GM18499 (cell line): ENCODE data around the gene IFNA8.
"Not testable (repeated sequence)": the region's sequence is repeated elsewhere in the genome, so short reads cannot be mapped to it uniquely, and the experiment has no call there.

ENCODE experiments used
- ATAC-seq: cut with Tn5 transposase; IDR thresholded peaks from one replicate; pipeline ENCODE4 v1.9.1; 2021; ENCODE audit warnings: moderate number of reproducible peaks; ENCODE audit not compliant: insufficient read depth, unreplicated experiment

Gene IFNA8

GRCh38 chr9:21408817-21409216 is at the start of gene IFNA8:
Gene IFNA8 (plus strand): TSS chr9:21409117. CDS start chr9:21409177, 60 bp downstream.
- no peak for ATAC-seq

- no peak for ATAC-seq
These were observed 46.6 kb upstream of the IFNA8 start for GRCh38 chr9:21362287-21362686.

GRCh38 chr9:21367169-21367568 is 41.7 kb upstream of the IFNA8 start:
- ATAC-seq, result peak; percentile 88

- ATAC-seq, result no peak
These were observed 41.0 kb upstream of the IFNA8 start, which contains the start of gene IFNA13 for GRCh38 chr9:21367957-21368356. Gene IFNA13 (minus strand): TSS chr9:21368057. CDS start chr9:21368010, 47 bp downstream.

- not testable (repeated sequence) for ATAC-seq
These were observed 37.5 kb upstream of the IFNA8 start for GRCh38 chr9:21371467-21371866.

GRCh38 chr9:21381448-21382339 is 27.2 kb upstream of the IFNA8 start:
- ATAC-seq, result peak; percentile 99

GRCh38 chr9:21383627-21384026 is 25.3 kb upstream of the IFNA8 start:
- ATAC-seq, result no peak

- ATAC-seq, result no peak
These were observed 23.7 kb upstream of the IFNA8 start, which contains the start of gene IFNA2 for GRCh38 chr9:21385131-21385670. Gene IFNA2 (minus strand): TSS chr9:21385398. CDS start chr9:21385329, 69 bp downstream.

GRCh38 chr9:21392270-21392669 is 16.6 kb upstream of the IFNA8 start:
- peak; percentile 63 for ATAC-seq

GRCh38 chr9:21395778-21396717 is 12.9 kb upstream of the IFNA8 start:
- ATAC-seq, result peak; percentile 37

- no peak for ATAC-seq
These were observed 9.9 kb upstream of the IFNA8 start for GRCh38 chr9:21398955-21399489.

GRCh38 chr9:21399956-21400355 is 9.0 kb upstream of the IFNA8 start:
- no peak for ATAC-seq

- ATAC-seq, result no peak
These were observed 6.3 kb upstream of the IFNA8 start for GRCh38 chr9:21402386-21403251.

- ATAC-seq, result no peak
These were observed 4.8 kb upstream of the IFNA8 start for GRCh38 chr9:21404146-21404545.

GRCh38 chr9:21412107-21412506 is 3.2 kb downstream of the IFNA8 start:
- ATAC-seq, result peak; percentile 73

GRCh38 chr9:21413151-21413550 is 4.2 kb downstream of the IFNA8 start:
- no peak for ATAC-seq

- no peak for ATAC-seq
These were observed 4.7 kb downstream of the IFNA8 start for GRCh38 chr9:21413624-21414023.

GRCh38 chr9:21414220-21414940 is 5.5 kb downstream of the IFNA8 start:
- ATAC-seq, result no peak
